ACC112 (cell line): ENCODE measurements around the gene PTPRE.
"Not testable (repeated sequence)": the region's sequence is repeated elsewhere in the genome, so short reads cannot be mapped to it uniquely, and the experiment has no call there.

Experiments
- H2AFZ ChIP-seq: fragments of 200-600 bp; sonication (generic); one replicate; pipeline ENCODE4 v1.6.0; 2017; ENCODE audit warnings: antibody characterized with exemption, low read length; ENCODE audit not compliant: unreplicated experiment
- H3K27ac ChIP-seq: fragments of 200-600 bp; sonication (generic); 2 replicates; pipeline ENCODE4 v1.5.1; 2014; ENCODE audit warnings: low read depth, mild to moderate bottlenecking, antibody characterized with exemption, low read length, moderate library complexity
- H3K27me3 ChIP-seq: fragments of 200-600 bp; sonication (generic); 2 replicates; pipeline ENCODE4 v1.6.1; 2014; ENCODE audit warnings: mild to moderate bottlenecking, antibody characterized with exemption, low read length, moderate library complexity, mixed read lengths; ENCODE audit not compliant: insufficient read depth
- H3K36me3 ChIP-seq: fragments of 200-600 bp; sonication (generic); 2 replicates; pipeline ENCODE4 v1.6.1; 2016; ENCODE audit warnings: mild to moderate bottlenecking, antibody characterized with exemption, low read length, moderate library complexity, mixed read lengths; ENCODE audit not compliant: insufficient read depth
- H3K4me1 ChIP-seq: fragments of 200-600 bp; sonication (generic); one replicate; pipeline ENCODE4 v1.6.1; 2016; ENCODE audit warnings: low read length, mixed read lengths; ENCODE audit not compliant: insufficient read depth, unreplicated experiment, control insufficient read depth
- H3K4me3 ChIP-seq: fragments of 200-600 bp; sonication (generic); 2 replicates; pipeline ENCODE4 v1.5.1; 2014; ENCODE audit warnings: mild to moderate bottlenecking, low read depth, low read length
- H3K79me2 ChIP-seq: fragments of 200-600 bp; sonication (generic); one replicate; pipeline ENCODE4 v1.6.0; 2016; ENCODE audit warnings: low read length; ENCODE audit not compliant: control insufficient read depth, unreplicated experiment, insufficient read depth

PTPRE gene

DNA sequence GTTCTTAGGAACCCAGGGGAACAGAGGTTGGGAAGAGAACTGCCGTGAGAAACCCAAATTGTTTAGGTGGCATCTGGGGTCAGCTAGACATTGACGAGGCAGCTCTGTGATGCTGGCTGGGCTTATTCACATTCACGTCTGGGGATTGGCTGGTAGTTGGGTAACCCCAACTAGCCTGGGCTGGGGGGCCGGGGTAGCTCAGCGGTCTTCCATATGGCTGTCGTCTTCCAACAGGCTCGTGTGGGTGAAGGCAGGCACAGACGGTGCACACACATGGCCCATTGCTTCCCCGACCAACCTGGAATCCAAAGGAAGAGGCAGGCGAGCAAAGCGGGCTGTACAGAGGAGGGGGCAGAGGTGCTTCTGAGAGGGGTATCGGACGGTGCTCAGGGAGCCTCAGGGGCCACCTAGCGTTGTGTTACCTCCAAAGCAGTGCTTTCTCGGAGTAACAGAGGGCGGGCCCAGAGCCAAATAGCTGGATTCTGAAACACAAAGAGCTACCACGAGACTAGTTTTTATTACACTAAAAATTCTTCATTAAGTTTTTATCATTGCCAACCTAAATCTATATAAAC, 184.8 kb downstream of the PTPRE start:
- no peak overlapping the region for H2AFZ ChIP-seq
- no peak overlapping the region for H3K27ac ChIP-seq
- H3K36me3 ChIP-seq: no peaks in the 10 kb centered on the region
- H3K4me1 ChIP-seq: no peaks in the 10 kb centered on the region
- 0 out of 2 replicates have a peak, but pooled peaks cover 3% of the 10 kb centered on the region for H3K27me3 ChIP-seq
- no peaks in the 10 kb centered on the region for H3K79me2 ChIP-seq
- H3K4me3 ChIP-seq: no peak overlapping the region

DNA sequence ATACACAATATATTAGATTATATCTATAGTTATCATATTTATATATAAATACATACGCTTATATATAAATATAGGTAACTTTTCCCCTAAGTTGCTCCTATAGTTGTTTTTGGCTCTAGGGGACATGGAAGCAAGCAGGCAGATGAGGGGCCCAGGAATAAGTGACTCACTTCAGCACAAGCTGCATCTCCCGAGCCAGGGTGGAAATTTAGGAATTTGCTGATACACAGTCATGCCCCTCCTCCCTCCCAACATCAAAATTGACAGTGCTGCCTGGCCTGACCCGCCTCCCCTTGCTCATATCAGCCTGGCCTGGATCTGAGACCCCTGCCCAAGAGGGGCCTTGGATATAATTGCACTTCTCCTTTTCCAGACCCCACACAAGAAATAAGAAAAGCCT, 185.6 kb downstream of the PTPRE start:
- H2AFZ ChIP-seq: no peak overlapping the region
- H3K36me3 ChIP-seq: peaks cover 6% of the 10 kb centered on the region; the same call in 1 of the 2 replicates
- no peaks in the 10 kb centered on the region for H3K79me2 ChIP-seq
- H3K27me3 ChIP-seq: 0 out of 2 replicates have a peak, but pooled peaks cover 3% of the 10 kb centered on the region
- H3K4me1 ChIP-seq: no peaks in the 10 kb centered on the region
- no peak overlapping the region for H3K4me3 ChIP-seq
- H3K27ac ChIP-seq: no peak overlapping the region

DNA sequence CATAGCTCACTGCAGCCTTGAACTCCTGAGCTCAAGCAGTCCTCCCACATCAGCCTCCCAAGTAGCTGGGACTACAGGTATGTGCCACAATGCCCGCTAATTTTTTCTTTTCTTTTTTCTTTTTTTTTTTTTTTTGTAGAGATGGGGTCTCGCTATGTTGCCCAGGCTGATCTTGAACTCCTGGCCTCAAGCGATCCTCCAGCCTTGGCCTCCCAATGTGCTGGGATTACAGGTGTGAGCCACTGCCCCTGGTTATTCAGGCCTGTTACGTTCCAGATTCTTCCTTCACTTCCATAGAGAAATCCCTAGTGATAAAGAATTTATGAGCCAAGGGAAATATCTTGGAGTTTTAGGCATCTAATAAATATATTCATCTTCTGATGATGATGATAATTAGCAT, 187.7 kb downstream of the PTPRE start:
- H3K27ac ChIP-seq, H3K4me1 ChIP-seq, H2AFZ ChIP-seq, H3K27me3 ChIP-seq, H3K79me2 ChIP-seq, H3K4me3 ChIP-seq: not testable (repeated sequence)
- peaks cover 24% of the 10 kb centered on the region; the same call in 1 of the 2 replicates for H3K36me3 ChIP-seq

DNA sequence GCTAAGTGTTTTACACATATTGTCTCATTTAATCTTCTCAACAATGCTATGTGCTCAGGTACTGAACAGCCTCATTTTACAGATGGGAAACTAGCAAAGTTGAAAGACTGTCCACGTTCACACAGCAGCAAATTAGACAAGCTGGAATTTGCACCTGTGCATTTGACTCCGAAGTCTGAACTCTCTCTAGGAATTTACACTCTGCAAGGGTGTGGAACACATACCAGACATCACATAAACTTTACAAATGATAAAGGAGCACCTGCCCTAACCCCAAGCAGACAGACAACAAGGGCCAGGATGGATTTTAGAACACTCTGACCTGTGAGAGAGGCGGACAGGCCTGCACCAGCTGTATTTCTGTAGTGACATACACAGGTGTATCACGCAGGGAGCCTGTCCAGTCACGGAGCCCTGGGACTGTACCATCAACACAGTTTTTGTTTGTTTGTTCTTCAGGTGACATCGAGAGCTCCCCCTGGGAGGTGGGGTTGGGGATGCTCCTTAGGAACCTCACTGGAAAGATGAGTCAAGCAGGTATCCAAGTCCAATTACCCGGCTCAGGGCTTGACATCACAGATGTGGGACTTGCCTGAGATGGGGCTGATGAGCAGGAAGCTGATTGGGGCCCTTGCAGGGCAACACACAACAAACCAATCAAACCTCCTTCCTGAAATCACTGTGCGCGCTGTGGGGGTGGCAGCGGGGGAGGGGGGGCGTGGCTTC, 188.3 kb downstream of the PTPRE start:
- H2AFZ ChIP-seq: no peak overlapping the region
- H3K79me2 ChIP-seq: no peaks in the 10 kb centered on the region
- H3K27me3 ChIP-seq: no peaks in the 10 kb centered on the region
- H3K4me3 ChIP-seq: no peak overlapping the region
- no peaks in the 10 kb centered on the region for H3K4me1 ChIP-seq
- H3K27ac ChIP-seq: no peak overlapping the region
- peaks cover 24% of the 10 kb centered on the region; the same call in 1 of the 2 replicates for H3K36me3 ChIP-seq

DNA sequence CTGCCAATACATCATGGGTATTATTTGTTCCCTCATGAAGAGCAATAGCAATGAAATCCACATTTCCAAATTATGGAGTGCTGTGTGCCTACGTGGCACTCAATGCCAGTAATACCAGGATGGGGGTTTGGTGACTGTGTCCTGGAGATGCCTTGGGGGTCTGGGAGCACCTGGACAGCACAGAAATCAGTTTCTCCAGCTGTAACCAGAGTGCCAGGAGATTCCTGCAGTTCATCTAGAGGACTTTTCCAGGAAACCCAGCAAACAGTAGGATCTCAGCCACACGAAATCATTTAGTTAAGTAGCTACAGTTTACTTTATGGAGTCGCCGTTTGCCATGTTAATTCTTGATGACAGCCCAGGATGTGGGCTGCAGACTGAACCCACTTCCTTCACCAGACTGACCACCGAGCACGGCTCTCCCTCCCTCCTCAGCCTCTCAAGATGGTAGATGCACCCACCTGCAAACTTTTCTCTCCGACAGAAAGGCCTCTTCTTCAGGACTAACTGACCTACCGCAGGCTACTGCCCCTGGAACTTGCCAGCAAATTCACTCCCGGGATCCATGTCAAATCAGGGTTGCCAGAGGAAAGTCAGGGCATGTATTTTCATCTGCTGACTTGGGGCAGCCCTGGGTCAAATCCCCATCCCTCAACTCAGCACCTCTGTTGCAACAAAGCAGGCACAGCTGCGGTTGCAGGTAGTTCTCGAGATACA, 189.0 kb downstream of the PTPRE start:
- Histone ChIP-seq H3K36me3 (peaks cover 28% of the 10 kb centered on the region; the same call in 1 of the 2 replicates), H2AFZ (no peak overlapping the region), H3K27me3 (no peaks in the 10 kb centered on the region), H3K79me2 (no peaks in the 10 kb centered on the region), H3K4me1 (no peaks in the 10 kb centered on the region), H3K27ac (no peak overlapping the region), H3K4me3 (no peak overlapping the region)

DNA sequence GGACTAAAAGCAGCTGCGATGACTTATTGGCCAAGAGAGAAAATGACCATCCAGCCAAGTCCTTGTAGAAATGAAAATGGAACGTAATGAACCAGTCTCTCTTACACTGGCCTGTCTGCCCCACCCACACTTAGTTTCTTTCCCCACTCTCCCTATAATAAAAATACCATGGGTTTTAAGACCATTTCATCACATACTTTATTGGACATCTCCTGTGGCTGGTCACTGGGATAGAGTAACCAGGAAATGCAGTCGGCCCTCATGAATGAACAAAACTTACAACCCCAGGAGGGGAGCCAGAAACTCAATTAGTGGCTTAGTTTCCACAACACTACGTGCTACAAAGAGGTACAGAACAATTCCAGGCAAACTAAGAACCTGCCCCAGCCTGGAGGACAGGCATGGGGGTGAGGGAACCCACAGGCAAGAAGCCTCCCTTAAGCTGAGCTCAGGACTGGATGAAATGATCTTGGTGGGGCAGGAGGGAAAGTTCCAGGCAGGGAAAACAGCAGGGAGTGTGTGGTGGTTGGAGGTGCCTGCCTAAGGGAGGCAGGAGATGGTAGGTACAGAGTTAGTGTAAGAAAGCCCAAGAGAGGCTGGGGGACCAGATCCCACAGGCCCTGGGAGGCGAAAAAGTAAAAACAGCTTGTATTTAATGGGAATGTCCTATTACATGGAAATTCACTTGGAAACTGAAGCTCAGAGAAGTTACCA, 189.7 kb downstream of the PTPRE start:
- Histone ChIP-seq H3K4me3 (no peak overlapping the region), H2AFZ (no peak overlapping the region), H3K27ac (no peak overlapping the region), H3K36me3 (peaks cover 33% of the 10 kb centered on the region), H3K27me3 (no peaks in the 10 kb centered on the region), H3K79me2 (no peaks in the 10 kb centered on the region), H3K4me1 (no peaks in the 10 kb centered on the region)

DNA sequence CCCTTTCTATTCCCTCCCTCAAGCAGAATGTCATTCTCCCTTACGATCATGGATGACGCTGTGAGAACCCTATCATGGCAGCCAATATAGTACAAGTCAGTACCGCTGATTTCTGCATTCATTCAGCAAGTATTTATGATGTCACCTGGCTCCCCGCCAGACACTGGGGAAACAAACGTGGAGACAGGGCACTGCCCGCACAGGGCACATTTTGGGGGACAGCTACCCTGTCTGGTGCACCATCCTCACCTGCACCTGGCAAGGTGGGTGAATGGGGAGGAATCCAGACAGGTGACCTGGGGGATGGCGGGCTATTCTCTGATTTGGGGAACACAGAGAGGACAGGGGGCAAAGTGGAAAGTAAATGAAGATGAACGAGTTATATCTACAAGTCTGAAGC, 190.9 kb downstream of the PTPRE start:
- Histone ChIP-seq H3K27me3 (no peaks in the 10 kb centered on the region), H2AFZ (no peak overlapping the region), H3K27ac (no peak overlapping the region), H3K4me1 (no peaks in the 10 kb centered on the region), H3K79me2 (no peaks in the 10 kb centered on the region), H3K36me3 (peaks cover 33% of the 10 kb centered on the region), H3K4me3 (no peak overlapping the region)

DNA sequence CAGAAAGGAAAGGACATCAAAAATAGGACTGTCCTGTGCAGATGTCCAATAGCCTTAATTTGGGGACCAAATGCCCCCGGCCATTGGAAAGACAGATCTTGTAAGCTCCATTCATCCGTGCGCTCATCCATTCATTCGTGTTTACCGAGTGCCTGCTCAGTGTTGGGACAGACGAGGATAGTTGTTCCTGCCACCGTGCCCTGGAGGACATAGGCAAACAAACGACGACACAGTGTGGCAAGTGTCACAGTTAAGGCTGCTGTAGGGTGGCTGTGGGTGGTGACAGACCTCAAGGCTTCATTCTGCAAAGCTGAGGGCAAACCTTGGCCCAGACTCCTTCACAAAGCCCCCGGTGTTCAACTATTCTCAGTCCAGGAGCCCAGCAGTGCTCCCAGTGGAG, 191.7 kb downstream of the PTPRE start:
- Histone ChIP-seq H3K4me1 (no peaks in the 10 kb centered on the region), H3K27me3 (no peaks in the 10 kb centered on the region), H3K27ac (no peak overlapping the region), H3K79me2 (no peaks in the 10 kb centered on the region), H3K36me3 (peaks cover 33% of the 10 kb centered on the region), H3K4me3 (no peak overlapping the region), H2AFZ (no peak overlapping the region)

DNA sequence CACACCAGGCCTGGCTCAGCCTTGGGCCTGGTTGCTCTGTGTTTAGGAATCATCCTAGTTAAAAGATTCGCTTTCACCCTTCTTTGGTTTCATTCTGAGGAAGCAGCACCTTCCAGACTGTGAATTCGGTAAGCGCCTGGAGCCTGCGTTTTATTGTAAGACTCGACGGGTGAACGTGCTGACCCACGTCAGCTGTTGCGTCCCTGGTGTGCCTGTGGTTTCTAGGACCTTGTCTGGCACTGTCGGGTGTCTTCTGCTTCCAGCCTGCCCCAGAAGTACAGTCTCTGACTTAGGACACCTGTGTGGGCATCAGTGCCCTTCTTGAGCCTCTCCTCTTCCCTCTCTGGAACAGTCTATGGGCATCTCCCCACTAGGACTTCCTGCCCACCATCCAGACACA, 193.0 kb downstream of the PTPRE start:
- Histone ChIP-seq H3K4me3 (no peak overlapping the region), H3K4me1 (no peaks in the 10 kb centered on the region), H3K27me3 (no peaks in the 10 kb centered on the region), H3K36me3 (peaks cover 35% of the 10 kb centered on the region), H3K79me2 (no peaks in the 10 kb centered on the region), H3K27ac (no peak overlapping the region), H2AFZ (no peak overlapping the region)

DNA sequence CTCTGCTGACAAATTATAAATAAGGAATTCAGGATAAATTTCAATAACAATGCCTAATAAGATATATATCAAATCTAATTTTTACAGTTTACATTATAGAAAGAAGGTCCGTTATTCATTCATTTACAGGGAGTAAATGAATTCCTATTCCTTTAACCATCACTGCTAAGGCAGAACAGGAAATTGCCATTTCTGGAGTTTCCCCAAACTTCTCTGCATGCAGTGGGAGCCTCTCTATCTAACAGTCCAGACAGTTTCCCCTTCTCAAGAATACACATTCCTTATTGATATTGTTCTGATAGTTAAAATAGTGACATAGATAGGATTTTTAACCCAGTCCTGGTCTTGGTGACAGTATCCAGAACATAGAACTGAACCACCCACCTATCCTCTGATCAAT, 195.0 kb downstream of the PTPRE start:
- Histone ChIP-seq H3K36me3 (peaks cover 53% of the 10 kb centered on the region), H2AFZ (no peak overlapping the region), H3K4me3 (no peak overlapping the region), H3K27me3 (no peaks in the 10 kb centered on the region), H3K4me1 (no peaks in the 10 kb centered on the region), H3K27ac (no peak overlapping the region), H3K79me2 (no peaks in the 10 kb centered on the region)
